NCI-H510A treated with DMSO at 0.1 percent for 48 hours (cell line): Measurements from ENCODE around the gene LIN7B.
"Not testable (repeated sequence)": the region's sequence is repeated elsewhere in the genome, so short reads cannot be mapped to it uniquely, and the experiment has no call there.

Experiments
- DNase-seq: peaks from one replicate; lab custom pipeline; 2025; lab: John Stamatoyannopoulos, UW

The LIN7B gene

DNA sequence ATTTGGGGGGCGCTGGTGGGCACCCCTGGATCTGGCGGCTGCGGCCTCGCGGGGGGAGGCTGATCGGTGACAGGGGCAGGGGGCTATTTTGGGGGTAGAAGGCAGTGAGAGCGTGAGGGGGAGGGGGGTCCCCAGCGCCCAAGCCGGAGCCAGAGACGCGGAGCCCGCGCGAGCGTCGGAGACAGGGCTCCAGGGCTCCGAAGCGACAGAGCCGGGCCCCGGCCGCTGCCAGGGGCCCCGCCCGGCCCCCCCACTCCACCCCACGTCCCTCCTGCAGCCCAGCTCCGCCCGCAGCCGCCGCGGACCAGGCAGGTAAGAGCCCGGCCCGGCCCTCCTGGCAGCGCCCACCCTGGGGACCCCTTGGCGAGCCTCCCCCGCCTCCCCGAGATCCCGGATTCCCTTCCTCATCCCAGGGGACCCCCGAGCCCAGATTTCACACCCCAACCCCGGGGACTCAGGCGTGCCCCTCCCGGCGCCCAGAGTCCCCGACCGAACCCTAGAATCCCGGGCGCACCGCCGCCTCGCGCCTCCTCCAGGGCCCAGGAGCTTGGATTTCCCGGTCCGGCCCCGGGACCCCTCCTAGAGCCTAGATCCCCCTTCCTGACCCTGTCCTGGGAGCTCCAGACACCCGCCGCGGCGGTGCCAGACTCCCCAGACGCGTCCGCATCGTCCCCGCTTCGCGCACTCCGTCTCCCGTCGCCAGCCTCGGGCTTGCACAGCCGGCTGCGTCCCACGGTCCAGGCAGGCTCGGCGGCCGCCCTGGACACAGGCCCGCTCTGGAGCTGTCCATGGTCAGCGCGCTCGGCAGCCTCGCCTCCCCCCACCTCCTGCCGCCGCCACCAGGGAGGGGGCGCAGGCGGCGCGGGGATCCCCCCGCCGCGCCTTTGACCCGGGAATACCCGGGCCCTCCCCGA lies 5.5 kb downstream of the LIN7B start, which contains the start of gene PPFIA3:
PPFIA3 (plus strand) TSS at position 134 of the 914 bp plus-strand sequence. CDS start 8,330 bp downstream, outside the sequence.
- no peak for DNase-seq

DNA sequence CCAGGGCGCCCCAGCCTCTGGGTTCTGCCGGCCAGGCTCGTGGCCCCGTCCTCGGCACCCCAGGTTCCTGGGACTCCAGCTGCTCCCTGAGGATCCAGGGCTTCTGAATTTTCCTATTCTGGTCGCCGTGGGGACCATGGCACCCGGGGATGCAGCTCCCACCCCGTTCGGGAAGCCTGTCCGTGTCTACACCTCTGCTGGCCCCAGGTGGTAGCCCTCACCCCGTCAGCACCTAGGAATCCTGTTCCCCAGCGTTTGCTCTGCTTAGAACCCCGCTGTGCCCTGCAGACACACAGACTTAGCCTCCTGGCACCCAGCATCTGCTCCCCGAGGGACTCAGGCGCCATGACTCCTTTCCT lies 6.1 kb downstream of the LIN7B start:
- DNase-seq, result no peak

DNA sequence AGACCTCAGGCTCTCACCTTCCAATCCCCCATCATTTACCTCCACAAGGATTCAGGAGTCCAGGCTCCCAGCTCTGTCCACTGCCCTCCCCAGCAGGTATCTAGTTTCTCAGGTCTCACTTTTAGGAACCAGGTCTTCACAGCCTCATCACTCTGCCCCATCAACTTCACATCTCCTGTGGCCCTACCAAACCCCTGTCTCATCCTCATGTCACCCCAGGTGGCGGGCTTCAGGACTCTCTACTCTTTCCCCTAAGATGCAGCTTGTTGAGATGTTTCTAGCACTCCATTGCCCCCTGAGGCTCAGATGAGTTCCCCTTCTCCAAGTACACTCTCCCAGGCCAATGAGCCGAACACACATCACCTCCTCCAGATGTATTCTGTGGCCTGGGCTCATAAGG lies 6.7 kb downstream of the LIN7B start:
- DNase-seq, result no peak

- DNase-seq, result not testable (repeated sequence)
Measured at GRCh38 chr19:49121841-49122240, 7.7 kb downstream of the LIN7B start.

DNA sequence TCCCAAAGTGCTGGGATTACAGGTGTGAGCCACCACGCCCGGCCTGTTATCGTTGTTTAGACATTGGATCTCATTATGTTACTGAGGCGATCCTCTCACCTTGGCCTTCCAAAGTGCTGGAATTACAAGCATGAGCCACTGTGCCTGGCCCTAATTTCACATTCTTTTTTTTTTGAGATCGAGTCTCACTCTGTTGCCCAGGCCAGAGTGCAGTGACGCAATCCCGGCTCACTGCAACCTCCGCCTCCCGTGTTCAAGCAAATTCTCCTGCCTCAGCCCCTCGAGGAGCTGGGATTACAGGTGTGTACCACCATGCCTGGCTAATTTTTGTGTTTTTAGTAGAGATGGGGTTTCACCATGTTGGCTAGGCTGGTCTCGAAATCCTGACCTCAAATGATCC lies 9.1 kb downstream of the LIN7B start:
- DNase-seq, result not testable (repeated sequence)

DNA sequence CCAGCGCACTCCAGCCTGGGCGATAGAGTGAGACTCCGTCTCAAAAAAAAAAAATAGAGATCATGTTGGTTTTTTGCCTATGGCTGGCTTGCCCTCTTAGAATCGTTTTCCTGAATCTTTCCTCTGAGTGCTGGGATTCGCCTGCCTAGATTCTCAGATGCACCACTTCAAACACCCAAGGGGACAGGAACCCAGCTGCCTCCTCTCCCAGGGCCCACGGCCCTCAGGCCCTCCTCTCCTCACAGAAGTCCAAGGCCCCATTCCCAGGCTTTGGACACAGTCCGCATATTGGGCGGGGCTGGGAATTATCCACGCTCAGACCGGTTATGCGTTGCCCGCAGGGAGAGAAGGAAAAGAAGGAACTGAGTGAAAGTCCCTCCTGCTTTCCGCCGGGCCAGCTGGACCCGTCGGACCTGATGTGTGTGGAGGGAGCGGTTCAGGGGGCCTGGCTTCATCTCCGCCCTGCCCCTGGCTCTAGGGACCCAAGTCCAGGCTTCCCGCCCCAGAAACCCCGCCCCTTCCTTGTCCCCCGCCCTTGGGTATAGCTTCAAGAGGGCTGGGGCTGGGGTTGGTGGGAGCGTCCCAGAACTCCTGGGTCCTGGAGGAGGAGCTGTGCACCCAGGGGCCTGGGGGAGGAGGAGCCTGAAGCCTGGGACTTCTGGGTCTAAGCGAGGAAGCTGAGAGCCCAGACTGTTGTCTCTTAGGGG lies 11.0 kb downstream of the LIN7B start:
- no peak for DNase-seq

DNA sequence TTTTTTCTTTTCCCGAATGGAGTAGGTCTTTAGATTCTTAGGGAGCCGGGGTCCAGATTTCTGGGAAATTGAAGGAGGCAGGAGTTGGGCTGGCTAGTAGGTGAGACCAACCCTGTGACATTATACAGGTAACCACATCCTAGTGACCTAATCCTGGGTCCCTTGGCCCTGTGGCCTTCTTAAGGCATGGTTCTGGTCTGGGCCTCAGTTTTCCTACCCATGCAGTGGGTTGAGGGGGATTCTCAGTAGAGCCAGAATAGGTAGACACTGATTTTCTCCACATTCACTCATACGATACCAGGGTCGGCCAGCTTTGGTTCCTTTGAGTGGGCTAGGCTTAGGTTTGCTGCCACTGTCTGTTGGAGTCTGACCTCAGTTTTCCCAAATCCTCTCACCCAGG lies 12.4 kb downstream of the LIN7B start:
- DNase-seq, result no peak

DNA sequence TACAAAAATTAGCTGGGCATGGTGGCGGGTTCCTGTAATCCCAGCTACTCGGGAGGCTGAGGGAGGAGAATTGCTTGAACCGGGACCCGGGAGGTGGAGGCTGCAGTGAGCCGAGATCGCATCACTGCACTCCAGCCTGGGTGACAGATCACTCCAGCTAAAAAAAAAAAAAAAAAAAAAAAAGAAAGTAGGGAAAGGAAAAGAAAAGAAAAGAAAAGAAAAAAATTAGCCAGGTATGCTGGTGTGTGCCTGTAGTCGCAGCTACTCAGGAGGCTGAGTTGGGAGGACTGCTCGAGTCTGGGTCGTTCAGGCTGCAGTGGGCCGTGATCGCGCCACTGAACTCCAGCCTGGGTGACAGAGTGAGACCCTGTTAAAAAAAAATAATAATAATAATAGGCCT lies 13.1 kb downstream of the LIN7B start:
- DNase-seq, result not testable (repeated sequence)

- DNase-seq, result peak; percentile 56
Measured at GRCh38 chr19:49127674-49128544, 13.7 kb downstream of the LIN7B start.

DNA sequence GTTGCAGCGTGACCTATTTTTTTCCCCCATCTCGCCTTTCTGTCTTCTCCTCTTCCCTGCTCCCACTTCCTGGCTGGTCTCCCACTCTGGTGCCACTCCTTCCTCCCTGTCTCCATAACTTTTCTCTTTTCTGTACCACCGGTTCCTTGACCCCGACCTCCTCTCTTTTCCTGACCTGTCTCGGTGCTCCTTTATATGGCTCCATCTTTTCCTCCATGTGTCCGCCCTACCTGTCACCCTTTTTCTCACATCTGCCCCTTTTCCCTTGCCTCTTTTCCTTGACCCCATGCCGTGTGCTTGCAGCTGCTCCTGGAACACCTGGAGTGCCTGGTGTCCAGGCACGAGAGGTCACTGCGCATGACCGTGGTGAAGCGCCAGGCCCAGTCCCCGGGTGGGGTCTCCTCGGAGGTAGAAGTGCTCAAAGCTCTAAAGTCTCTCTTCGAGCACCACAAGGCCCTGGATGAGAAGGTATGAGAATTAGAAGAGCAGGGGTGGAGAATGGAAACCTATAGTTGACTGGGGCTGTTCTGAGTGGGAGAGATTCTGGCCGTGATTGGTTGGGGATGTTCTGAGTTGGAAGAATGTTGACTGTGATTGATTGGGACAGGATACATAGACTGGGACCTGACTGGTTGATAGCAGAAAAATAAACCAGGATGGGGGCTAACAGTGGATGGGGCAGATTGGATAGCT lies 14.5 kb downstream of the LIN7B start:
- no peak for DNase-seq

DNA sequence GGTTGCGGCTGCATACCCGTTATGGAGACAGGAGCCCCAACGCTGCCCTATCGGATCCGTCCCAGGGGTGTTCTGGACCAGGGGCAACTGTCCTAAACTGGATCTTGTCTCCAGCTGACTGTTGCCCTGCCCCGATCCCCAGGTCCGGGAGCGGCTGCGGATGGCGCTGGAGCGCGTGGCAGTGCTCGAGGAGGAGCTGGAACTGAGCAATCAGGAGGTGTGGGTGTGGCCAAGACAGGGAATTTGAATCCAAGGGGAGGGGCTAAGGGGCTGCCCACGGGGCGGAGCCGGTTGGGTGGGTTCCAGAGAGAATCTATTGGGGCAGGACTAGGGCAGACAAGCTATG lies 15.0 kb downstream of the LIN7B start:
- no peak for DNase-seq

GRCh38 chr19:49130325-49130724 lies 16.2 kb downstream of the LIN7B start:
- DNase-seq, result no peak

DNA sequence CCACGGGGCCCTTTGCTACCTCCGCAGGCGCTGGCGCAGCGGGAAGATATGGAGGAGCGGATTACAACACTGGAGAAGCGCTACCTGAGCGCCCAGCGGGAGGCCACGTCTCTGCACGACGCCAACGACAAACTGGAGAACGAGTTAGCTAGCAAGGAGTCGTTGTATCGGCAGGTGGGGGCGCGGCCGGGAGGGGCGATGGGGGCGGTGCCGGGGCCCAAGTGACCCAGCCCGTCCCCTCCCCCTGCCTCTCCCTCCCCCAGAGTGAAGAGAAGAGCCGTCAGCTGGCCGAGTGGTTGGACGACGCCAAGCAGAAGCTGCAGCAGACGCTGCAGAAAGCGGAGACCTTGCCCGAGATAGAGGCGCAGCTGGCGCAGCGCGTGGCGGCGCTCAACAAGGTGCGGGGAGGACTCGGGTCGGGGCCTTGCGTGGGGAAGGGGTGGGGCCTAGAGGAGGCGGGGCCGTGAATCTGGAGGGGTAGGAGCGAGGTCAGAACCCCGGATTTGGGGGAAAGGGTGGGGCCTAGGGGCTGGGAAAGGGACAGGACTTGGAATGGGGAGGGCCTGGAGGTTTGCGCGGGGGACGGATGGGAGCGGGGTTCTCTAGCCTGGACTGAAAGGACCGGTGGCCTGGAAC lies 18.9 kb downstream of the LIN7B start:
- peak; percentile 48 for DNase-seq

GRCh38 chr19:49133621-49134454 lies 19.7 kb downstream of the LIN7B start:
- DNase-seq, result no peak

DNA sequence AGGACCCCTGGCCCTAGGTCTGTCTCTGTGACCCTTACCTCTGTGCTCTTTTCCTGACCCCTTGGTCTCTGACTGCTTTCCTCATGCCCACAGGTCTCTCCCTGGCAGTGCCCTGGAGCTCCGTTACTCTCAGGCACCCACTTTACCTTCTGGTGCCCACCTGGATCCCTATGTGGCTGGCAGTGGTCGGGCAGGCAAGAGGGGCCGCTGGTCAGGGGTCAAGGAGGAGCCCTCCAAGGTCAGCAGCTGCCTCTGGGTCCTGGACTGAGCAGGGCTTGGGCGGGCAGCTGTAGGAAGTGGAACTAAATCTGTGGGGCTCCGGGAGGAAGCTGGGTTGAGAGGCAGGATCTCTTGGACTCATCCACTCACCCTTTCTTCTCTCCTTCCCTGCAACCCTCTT lies 21.5 kb downstream of the LIN7B start:
- no peak for DNase-seq

- no peak for DNase-seq
Measured at GRCh38 chr19:49136771-49137171, 22.6 kb downstream of the LIN7B start.

DNA sequence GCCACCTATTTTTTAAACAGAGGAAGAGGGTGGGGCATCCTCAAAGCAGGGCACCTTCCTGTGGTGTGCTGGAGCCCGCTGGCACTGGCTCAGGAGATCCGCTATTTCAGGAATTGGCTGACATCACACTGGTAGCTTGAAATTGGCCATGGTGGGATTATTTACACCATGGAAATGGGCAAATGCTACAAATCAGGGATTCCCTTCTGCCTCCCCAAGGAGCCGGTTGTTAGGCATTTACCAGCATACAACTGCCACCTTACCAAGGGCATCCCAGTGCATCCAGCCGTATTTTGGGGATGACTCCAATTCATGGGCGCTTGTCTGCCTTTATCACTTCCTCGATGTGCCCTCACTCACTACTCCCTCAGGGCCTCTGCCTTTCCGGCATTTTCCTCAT lies 26.8 kb downstream of the LIN7B start:
- no peak for DNase-seq

DNA sequence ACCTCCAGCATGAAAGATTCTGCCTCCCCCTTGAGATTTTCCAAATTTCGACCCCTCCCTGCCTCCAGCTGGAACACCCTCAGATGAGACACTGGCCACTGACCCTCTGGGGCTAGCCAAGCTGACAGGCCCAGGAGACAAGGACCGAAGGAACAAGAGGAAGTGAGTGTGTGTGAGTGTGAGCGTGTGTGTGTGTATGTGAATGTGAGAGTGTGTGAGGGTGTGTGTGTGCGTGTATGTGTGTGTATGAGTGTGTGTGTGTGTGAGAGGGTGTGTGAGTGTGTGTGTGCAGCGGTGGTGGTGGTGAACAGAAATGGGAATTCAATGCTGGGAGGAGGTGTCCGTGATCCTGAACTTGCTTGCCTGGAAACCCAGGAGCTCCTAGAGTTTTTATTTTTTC lies 27.2 kb downstream of the LIN7B start:
- DNase-seq, result no peak

GRCh38 chr19:49142866-49143335 lies 28.7 kb downstream of the LIN7B start:
- DNase-seq, result peak; percentile 79
